GM19324 (cell line): ENCODE measurements around the gene CREB3L2.
"Not testable (repeated sequence)": the region's sequence is repeated elsewhere in the genome, so short reads cannot be mapped to it uniquely, and the experiment has no call there.

Source experiments
- ATAC-seq: cut with Tn5 transposase; IDR thresholded peaks from one replicate; pipeline ENCODE4 v1.9.1; 2021; ENCODE audit warnings: mild to moderate bottlenecking, moderate library complexity; ENCODE audit not compliant: unreplicated experiment, low FRiP score

Gene CREB3L2

DNA sequence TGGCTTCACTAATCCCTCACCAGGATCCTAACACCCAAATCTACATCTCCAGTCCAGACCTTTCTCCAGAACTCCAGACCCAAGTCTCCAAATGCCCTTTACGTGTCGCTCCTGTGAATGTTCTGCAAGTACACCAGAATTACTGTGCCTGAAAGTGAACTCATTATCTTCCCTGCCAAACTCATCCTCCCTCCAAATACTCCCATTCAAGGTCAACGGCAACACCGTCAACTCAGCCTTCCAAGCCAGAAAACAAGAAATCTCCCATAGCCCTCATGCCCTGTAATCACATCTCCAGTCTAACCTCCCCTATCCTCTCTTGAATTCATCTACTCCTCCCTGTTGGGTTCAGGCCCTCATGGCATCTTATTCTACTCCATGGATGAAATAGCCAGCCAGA is 12.3 kb downstream of the CREB3L2 start:
- no peak for ATAC-seq

DNA sequence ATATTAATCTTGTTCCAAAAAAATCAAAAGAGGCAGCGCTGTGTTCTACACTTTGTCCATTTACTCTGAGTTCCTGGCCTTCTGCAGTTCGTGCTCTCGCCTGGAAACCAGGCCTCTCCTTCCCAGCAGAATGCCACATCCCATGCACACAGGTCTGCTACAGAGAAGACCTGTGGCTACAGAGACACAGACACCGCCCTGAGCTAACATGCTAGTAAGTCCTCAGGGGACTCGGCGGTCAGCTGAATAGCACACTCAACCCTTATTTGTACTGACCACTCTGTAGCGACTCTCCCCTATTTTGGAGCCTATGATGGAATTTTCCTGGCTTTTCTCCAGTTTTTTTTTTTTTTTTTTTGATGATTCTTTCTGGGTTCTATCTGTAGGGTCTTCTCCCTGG is 12.8 kb downstream of the CREB3L2 start:
- no peak for ATAC-seq

DNA sequence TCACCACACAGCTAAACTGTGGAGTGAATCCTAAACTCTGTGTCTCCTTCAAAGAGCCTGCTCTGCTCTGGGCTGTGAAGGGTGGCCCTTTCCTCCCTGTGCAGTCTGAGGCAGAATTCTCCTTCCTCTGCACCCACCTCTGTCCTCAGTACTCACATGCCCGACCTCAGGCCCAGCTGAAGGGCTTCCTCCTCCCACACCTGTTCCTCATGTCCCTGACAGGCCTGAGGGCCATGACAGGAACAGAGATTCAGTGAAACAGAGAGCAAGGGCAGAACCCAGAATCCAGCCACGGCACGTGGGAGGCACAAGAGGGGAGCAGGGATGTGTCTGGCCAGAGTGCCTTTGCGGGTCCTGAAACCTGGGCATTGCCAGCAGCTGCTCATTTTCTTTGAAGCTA is 13.9 kb downstream of the CREB3L2 start:
- ATAC-seq: peak; percentile 53

DNA sequence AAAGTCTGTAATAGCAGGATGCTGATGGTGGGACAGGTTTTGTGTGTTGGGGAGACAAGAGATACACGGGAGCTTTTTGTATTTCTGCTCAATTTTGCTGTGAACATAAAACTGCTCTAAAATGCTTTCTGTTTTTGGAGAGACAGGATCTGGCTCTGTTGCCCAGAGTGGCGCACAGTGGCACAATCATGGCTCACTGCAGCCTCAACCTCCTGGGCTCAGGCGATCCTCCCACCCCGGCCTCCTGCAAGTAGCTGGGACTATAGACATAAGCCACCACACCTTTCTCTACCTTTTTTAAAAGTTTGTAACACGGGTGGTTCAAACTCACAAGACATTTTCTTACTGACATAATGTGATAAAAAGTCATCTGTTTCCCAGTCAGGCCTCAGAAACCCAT is 14.3 kb downstream of the CREB3L2 start:
- no peak for ATAC-seq

DNA sequence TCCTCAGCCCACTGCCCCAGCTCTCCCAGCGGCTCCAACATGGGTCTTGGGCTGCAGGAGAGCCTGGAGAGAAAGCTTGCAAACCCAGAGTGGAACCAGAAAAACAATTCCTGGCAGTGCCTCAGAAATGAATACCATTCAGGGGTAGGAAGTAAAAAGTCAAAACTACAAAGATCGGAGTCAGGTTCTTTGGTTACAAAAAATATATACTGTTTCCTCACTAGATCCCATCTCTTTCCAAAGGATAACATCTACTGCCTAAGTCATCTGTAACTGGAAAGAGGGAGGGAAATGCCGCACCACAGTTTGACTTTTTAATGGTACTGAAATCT is 14.9 kb downstream of the CREB3L2 start:
- no peak for ATAC-seq

DNA sequence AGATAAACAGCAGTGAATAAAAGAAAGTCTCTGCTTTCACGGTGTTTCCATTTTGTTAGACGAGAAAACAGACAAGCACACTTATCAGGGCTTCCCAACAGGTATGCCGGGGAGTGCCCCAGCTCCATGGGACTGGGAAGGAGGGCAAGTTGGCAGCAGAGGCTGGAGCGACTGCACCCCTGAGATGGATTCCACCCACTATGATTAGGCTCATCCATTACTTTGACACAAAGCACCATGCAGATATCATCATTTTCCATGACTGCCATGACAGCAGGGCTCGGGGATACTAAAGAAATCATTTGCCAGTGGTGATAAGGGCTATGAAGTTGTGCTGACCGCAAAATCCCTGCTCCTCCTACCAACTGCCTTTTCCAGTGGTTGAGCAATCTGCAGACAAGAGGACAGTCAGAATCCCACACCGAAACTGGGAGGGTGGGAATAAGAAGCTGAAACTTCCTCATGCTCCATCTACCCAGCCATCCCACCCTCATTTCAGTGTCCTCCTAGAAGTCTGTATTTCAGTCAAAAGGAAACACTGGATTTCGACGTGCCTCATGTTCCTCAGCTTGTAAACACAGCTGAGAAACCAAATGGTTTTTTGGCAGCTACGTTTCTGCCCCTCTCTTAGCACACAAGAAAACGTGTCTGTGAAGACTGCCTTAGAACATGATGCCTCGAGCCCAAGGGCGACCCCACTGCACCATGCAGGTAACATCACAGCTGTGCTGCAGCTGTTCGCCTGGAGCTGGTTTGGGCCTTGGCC is 15.5 kb downstream of the CREB3L2 start:
- ATAC-seq: no peak

DNA sequence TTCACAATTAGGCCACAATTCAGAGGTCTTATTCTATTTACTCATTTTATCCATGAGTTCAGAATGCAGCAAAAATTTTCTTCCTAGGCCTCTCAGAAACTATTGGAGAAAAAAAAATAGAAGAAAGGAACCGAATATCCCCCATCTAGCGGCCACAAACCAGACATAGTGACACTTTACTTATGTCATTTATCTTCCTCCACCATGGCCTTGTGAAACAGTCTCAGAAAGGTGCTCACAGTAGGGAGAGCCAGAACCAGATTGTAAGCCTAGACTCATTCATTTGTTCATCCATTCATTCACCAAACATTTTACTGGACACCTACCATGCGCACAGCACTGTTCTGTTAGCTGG is 16.0 kb downstream of the CREB3L2 start:
- ATAC-seq: peak; percentile 35

DNA sequence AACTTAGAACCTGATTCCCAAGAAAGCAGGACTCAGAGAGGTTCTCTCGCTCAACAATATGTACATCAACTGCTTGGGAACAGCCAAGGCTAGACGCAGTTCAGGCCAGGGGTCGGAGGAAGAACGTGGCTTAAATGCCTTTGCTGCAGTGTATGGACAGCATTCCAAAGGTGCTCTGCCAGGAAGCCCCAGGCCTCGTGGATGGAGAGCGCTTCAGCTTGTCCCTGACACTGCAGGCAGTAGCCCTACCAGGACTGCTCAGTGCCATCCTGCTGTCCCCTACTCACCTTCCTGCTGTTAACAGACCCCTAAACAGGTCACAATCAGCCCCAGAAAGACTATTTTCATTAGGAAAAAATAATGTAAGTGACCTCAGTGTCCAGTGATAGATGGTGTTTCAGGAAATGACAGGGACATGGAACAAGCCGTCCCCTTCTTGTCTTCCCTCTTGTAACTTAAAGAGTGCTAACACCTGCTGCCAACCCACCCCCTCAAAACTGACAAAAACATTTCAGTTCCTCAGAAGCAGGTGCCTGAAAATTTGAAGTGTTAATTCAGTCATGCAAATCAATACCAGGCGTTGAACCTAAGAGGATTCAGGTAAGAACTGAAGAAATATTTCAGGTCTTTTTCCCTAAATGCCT is 16.5 kb downstream of the CREB3L2 start:
- ATAC-seq: peak; percentile 64

DNA sequence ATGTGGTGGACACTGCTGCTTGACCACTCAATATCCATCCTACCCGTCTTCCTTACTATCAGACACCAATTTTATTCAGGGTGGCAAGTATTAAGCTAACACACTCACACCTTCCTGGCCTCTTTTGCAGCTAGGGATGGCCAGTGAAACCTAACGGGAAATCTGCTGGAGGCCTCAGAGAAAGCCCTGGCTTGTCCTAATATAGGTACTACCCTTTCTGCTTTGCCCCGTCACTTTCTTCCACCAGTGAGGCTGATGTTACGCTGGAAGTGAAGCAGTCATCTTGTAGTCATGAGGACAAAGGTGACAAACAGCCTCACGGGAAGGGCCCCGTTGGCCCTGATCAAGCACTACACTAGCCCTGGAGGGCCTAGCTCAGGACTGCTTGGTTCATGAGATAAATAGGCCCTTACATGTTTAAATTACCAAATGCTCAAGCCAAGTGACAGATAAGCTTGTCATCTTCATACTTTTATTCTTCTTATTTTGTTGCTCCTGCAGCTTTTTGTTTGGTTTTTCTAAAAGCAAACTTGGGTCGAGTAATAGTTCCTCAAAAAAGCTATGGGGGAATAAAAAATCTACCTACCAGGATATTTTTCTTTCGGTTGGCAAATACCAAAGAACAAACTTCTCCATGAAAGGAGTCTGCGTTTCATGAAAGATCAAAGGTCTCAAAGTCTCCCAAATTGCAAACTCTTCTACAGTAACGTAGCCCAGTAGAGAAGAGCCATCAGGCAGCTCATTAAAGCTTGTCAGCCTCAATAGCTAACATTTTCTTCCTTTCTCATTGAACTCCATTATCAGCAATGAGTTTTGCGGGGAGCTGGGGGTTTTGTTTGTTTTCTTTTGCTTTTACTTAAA is 17.5 kb downstream of the CREB3L2 start:
- ATAC-seq: no peak

DNA sequence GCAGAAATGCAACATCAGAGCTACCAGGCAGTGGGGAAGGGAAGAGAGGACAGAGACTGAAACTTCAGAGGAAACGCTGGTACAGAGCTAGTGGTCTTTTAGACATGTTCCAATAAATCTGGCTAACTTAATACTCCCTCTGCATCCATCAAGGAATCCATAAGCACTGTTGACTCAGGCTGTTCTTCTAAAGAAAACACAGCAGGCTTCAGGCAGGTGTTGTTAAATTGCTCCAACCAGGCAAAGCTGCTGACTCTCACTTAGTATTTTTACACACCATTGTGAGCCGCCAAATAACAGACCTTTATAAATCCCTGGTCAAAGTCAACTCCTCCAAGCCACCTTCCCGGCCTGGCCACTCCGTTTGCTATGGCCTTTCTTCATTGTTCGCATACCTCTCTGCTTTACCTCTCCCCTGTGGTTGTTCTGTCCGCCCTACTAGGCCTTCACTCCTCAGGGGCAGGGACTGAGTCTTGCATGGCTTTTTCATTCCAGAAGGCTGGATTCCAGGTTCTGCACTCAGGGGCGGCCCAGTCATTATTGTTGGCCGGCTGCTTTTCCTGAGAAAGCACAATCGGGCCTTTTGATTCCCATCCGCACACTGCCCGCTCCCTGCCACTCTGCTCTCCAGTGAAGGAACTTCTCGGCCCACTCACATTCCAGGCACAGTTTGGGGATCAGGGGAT is 18.4 kb downstream of the CREB3L2 start:
- ATAC-seq: no peak

DNA sequence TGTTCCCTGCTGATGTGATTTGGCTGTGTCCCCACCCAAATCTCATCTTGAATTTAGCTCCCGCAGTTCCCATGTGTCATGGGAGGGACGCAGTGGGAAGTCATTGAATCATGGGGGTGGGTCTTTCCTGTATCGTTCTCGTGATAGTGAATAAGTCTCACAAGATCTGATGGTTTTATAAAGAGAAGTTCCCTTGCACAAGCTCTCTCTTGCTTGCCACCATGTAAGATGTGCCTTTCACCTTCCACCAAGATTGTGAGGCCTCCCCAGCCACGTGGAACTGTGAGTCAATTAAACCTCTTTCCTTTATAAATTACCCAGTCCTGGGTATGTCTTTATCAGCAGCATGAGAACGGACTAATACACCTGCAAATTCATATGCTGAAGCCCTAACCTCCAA is 19.5 kb downstream of the CREB3L2 start:
- ATAC-seq: not testable (repeated sequence)

DNA sequence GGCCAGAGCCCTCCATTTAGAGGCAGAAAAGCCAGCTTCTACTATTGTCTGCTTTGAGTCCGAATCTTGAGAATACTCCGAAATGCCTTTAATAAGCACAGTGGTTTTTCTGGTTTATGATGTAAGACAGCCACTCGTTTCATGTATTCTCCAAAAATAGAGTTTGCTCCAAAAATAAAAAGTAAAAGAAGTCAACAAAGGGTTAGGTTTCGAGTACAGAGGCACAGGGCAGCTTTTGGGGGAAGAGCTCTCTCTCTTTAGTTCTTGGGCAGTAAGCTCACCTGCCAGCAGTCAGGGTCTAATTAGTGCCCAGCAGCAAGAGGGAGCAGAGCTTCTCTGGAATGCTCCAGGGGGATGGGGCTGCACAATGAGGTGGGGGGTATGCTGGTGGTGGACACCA is 20.2 kb downstream of the CREB3L2 start:
- peak; percentile 60 for ATAC-seq

DNA sequence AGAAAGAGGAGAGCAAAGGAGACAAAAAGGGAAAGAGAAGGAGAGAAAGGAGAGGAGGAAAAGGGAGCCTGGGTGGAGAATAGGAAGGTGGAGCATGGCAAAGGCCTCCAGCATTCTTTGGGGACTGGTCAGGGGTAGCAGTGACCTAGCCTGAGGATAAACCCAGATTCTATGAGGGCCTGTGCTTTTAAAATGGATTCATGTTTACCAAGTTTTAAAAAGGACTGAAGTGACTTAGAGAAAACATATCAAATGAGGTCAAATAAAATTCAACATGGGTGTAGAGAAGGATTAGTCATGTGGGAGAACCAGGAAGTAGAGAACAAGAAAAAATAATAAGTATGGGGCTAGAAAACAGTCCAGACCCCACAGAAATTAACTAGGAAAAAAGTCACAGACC is 20.7 kb downstream of the CREB3L2 start:
- ATAC-seq: no peak

DNA sequence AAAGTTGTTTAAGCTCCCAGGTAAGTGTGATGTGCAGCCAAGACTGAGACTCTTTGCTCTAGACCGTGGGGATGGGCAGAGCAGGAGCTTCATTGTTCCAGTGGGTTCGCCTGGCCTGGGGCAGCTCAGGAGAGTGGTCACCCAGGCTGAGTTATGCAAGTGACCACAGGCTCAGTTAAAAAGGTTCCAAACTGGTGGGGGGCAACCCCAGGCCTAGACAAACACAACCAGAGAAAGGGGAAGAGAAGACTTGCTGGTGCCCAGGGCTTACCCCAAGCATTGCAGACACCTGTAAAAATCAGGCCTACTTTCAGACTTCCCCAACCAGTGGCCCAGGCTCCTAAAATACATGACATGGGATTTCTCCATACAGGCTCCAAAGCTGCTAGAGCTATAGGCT is 21.6 kb downstream of the CREB3L2 start:
- ATAC-seq: no peak

DNA sequence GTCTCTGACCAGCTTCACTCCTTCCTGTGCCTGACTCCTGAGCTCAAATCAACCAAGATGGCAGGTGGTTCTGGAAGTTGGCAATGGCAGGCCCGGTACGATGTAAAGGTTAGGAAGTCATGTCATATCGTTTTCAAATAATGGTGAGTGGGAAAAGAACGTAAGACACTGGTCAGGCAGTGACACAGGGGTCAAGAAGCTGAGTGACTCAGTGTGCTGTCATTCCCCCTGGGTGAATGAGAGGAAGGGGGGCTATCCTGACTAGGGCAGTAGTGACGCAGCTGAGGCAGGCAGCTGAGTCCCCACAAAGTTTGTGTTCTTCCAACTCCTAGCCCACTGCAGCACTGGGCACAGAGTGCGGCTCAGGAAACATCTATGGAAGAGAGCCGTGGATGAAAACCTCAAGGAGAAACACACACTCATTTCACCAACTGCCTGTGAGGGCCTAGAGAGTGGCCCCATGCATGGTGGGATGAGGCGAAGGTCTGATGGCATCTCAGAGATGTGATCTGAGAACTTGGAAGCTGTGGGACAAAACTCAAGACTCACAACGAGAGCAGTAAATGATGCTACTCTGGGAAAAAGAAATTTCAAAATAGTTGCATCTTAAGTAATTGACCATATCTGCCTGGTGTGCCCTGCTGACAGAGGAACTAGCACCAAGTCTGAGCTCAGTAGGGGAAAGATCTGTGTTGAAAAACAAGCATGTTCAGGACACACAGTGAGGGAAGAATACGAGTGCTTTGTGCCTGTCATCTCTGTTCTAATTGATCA is 23.2 kb downstream of the CREB3L2 start:
- ATAC-seq: no peak

DNA sequence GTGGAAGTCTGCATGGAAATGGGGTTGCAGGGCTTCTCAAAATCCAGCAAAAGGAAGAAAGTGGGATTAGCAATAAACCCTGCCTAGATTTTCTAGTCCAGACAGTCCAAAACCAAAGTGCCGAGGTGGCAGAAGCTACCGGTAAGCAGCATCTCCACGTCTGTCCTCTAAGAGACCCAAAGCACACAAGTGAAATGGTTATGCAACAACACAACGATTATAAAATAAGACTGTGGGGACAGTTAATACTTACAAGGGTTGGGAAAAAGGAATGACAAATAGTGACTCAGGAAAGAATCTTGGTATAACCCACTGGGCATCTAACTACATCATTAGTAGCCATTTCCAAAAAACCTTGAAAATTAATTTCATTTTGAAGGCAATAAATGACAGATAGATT is 24.7 kb downstream of the CREB3L2 start:
- ATAC-seq: no peak

DNA sequence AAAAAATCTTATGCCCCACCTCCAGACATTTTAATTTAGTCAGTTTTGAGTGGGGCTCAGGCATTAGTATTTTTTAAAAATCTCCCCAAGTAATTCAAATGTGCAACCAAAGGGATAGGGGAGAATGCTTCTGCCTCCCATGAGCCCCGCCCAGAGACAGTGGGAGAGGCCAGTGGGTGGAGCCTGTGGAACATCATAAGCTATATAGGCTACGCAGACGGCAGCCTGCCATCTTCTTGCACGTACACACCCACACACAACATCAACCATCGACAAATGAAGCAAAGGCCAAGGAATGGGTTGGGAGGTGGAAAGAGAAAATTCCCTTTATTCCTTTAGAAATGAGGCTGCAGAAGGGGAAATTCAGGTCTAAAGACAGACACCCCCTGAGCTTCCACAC is 25.2 kb downstream of the CREB3L2 start:
- ATAC-seq: no peak

DNA sequence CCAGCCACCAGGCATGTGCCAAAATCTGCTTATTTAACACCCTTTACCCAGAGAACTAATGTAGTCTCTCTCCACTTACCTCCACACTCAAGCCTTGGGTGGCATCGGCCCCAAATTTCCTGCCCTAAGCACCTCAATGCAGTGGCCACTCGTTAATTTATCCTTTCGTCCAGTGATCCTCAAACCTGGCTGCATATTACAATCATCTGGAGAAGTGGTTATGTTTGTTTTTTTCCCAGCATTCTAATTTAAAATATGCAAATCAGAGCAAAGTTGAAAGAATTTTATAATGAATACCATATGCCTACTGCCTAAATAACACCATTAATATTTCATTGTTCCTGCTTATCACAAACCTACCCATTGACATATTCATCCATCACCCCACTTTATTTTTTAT is 25.7 kb downstream of the CREB3L2 start:
- no peak for ATAC-seq

DNA sequence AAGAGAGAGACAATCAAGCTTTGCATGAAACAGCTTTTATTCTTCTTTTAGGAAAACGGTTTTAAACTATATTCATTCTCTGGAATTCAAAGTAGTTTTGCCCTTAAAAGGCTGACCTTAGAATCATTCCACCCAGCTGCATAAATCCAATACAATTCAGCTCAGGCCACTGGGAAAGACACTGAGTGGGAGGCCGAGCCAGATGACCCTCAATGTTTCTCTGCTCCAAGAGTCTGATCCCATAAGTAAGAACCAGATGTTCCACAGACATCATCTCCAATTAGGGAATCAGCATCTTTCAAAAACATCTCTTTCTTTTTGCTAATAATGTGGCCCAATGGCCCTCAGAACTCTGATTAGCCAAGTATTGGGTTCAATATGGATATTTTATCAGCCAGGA is 26.1 kb downstream of the CREB3L2 start:
- no peak for ATAC-seq

DNA sequence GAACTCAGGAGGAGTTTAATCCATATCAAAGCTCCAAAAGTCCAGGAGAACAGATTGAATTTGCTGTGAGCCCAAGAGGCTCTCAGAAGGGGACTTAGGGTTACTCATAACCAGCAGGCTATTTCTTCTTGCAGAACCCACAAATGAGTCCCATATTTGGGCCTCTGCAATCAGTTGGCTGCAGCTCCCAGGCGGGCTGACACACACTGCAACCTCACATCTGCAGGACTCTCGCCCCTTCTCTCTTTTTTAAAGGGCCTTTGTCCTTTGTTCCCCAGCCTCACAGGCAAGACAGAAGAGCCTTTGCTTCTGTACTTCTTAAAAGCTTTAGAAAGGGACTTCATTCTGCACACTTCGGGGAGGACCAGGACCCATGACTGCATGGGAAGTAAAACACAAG is 26.7 kb downstream of the CREB3L2 start:
- no peak for ATAC-seq
